SU-DHL-6 (cell line): Measurements from ENCODE around the gene GSG1.

Experiments used
- H2AFZ ChIP-seq: fragments of 200-600 bp; sonication (generic); 2 replicates; pipeline ENCODE4 v1.6.1; 2014; ENCODE audit warnings: low read depth, mild to moderate bottlenecking, moderate library complexity, mixed read lengths, antibody characterized with exemption, low read length; ENCODE audit not compliant: severe bottlenecking
- H3F3A ChIP-seq: fragments of 200-600 bp; shearing (Covaris generic); 2 replicates; pipeline ENCODE4 v1.6.0; 2016; ENCODE audit warnings: antibody characterized with exemption, mild to moderate bottlenecking; ENCODE audit not compliant: insufficient read depth
- H3K27ac ChIP-seq: fragments of 200-600 bp; sonication (generic); 2 replicates; pipeline ENCODE4 v1.5.1; 2016; ENCODE audit warnings: low read depth, mild to moderate bottlenecking, low read length, moderate library complexity, mixed read lengths
- H3K27me3 ChIP-seq: fragments of 200-600 bp; sonication (generic), shearing (Covaris generic); 2 replicates; pipeline ENCODE4 v1.6.0; 2014; ENCODE audit warnings: mild to moderate bottlenecking, low read length
- H3K36me3 ChIP-seq: fragments of 200-600 bp; sonication (generic); 2 replicates; pipeline ENCODE4 v1.6.1; 2014; ENCODE audit warnings: mild to moderate bottlenecking, low read length, mixed read lengths
- H3K4me2 ChIP-seq: fragments of 300-600, 200-600 bp; shearing (Covaris generic), sonication (generic); 2 replicates; pipeline ENCODE4 v1.6.0; 2014; ENCODE audit warnings: low read length, low read depth, mild to moderate bottlenecking; ENCODE audit not compliant: poor library complexity, severe bottlenecking
- H3K4me3 ChIP-seq: fragments of 200-600 bp; sonication (generic); 2 replicates; pipeline ENCODE4 v1.5.1; 2014; ENCODE audit warnings: antibody characterized with exemption, low read length, mild to moderate bottlenecking, mixed read lengths; ENCODE audit not compliant: insufficient read depth, poor library complexity, severe bottlenecking
- H3K79me2 ChIP-seq: fragments of 200-600 bp; sonication (generic); 2 replicates; pipeline ENCODE4 v1.6.1; 2014; ENCODE audit warnings: mild to moderate bottlenecking, low read length, moderate library complexity; ENCODE audit not compliant: insufficient read depth
- H3K9ac ChIP-seq: fragments of 200-600 bp; sonication (generic); 2 replicates; pipeline ENCODE4 v1.7.0; 2014; ENCODE audit warnings: mild to moderate bottlenecking, low read length
- H3K9me2 ChIP-seq: fragments of 200-600 bp; sonication (generic); replicated peaks from 2 replicates; pipeline ENCODE4 v1.6.1; 2014; ENCODE audit warnings: low read length; ENCODE audit not compliant: insufficient read depth
- H3K9me3 ChIP-seq: fragments of 200-600 bp; sonication (generic); 2 replicates; pipeline ENCODE4 v1.6.1; 2014; ENCODE audit warnings: low read length, mixed read lengths; ENCODE audit not compliant: insufficient read depth
- H4K20me1 ChIP-seq: fragments of 200-600 bp; sonication (generic); 2 replicates; pipeline ENCODE4 v1.6.1; 2014; ENCODE audit warnings: low read depth, mild to moderate bottlenecking, antibody characterized with exemption, low read length, moderate library complexity, mixed read lengths
- EZH2phosphoT487 ChIP-seq: fragments of 200-600 bp; sonication (generic), shearing (Covaris generic); conservative IDR thresholded peaks from 2 replicates; pipeline ENCODE4 v1.6.1; 2018; ENCODE audit warnings: mild to moderate bottlenecking, antibody characterized with exemption, low read length, moderate library complexity, mixed read lengths
- TF ChIP-seq, protein P1 (sequence below): fragments of 200-600 bp; sonication (generic); IDR thresholded peaks from one replicate; pipeline ENCODE4 v1.5.1; 2017; ENCODE audit warnings: antibody characterized with exemption, mild to moderate bottlenecking, low read length, moderate library complexity; ENCODE audit not compliant: insufficient read depth, poor library complexity, severe bottlenecking

GSG1 gene

DNA sequence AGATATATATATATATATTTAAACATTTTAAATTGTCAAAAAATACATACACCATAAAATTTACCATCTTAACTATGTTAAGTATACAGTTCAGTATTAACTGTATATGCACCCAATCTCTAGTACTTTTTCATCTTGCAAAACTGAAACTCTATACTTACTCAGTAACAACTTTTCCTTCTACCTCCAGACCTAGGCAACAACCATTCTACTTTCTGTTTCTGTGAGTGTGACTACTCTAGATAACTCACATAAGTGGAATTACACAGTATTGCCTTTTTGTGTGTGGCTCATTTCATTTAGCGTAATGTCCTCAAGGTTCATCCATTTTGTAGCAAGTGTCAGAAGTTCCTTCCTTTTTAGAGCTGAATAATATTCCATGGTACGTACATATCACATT, 51.0 kb downstream of the GSG1 start:
- Histone ChIP-seq H2AFZ (no peak overlapping the region), H4K20me1 (no peaks in the 10 kb centered on the region), H3K4me3 (no peak overlapping the region), H3K27me3 (no peaks in the 10 kb centered on the region), H3K9me3 (no peaks in the 10 kb centered on the region), H3K79me2 (no peaks in the 10 kb centered on the region), H3K4me2 (no peak overlapping the region), H3K27ac (no peak overlapping the region), H3K9me2 (no peaks in the 10 kb centered on the region), H3F3A (no peaks in the 10 kb centered on the region), H3K36me3 (no peaks in the 10 kb centered on the region), H3K9ac (no peak overlapping the region)
- no peak for TF ChIP-seq EZH2phosphoT487
- TF ChIP-seq, protein P1, sequence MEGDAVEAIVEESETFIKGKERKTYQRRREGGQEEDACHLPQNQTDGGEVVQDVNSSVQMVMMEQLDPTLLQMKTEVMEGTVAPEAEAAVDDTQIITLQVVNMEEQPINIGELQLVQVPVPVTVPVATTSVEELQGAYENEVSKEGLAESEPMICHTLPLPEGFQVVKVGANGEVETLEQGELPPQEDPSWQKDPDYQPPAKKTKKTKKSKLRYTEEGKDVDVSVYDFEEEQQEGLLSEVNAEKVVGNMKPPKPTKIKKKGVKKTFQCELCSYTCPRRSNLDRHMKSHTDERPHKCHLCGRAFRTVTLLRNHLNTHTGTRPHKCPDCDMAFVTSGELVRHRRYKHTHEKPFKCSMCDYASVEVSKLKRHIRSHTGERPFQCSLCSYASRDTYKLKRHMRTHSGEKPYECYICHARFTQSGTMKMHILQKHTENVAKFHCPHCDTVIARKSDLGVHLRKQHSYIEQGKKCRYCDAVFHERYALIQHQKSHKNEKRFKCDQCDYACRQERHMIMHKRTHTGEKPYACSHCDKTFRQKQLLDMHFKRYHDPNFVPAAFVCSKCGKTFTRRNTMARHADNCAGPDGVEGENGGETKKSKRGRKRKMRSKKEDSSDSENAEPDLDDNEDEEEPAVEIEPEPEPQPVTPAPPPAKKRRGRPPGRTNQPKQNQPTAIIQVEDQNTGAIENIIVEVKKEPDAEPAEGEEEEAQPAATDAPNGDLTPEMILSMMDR = no peak

DNA sequence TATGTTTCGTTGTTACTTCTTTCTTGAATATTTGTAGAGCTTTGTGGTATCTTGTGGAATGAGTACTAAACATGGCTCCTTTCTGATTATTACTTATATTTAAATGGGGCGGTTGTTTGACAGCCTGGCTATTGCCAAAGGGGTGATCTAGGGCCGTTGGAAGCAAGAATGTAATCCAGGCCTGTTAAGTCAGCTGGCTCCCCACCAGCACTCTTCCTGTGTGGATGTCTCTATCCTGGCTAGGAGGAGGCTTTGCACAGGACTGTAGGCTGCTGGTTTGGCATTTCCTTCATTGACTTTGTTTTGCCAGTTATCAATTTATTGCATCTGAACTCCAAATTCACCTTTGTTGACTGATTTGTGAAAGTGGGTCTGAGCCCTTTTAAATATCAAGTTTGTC, 53.7 kb downstream of the GSG1 start:
- no peak overlapping the region for H2AFZ ChIP-seq
- H3K79me2 ChIP-seq = no peaks in the 10 kb centered on the region

DNA sequence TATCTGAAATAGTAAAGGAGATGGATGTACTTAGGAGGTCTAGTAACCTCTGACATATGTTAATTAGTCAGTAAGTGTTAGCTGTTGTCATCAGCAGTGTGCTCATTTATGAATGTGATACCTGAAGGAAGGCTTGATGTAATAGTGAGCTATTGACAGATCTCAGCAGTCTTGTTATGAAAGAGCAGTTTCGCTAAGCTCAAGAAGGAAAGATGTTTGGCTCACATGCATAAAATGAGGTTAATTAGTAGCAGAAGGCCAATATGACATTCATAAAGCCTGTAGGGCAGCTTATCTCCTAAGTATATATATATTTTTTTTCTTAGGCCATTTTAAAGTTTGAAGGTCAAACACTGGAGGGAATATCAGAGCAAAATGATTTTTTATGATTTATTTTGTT, 56.5 kb downstream of the GSG1 start:
- H3K27me3 ChIP-seq = no peaks in the 10 kb centered on the region
- H3K27ac ChIP-seq = no peak overlapping the region
- no peaks in the 10 kb centered on the region for H3F3A ChIP-seq
- H2AFZ ChIP-seq = no peak overlapping the region
- no peak overlapping the region for H3K9ac ChIP-seq
- TF ChIP-seq, protein P1 = no peak
- H3K79me2 ChIP-seq = no peaks in the 10 kb centered on the region
- no peaks in the 10 kb centered on the region for H3K36me3 ChIP-seq
- H3K4me2 ChIP-seq = no peak overlapping the region
- H3K9me3 ChIP-seq = no peaks in the 10 kb centered on the region
- H3K4me3 ChIP-seq = no peak overlapping the region
- no peaks in the 10 kb centered on the region for H4K20me1 ChIP-seq
- H3K9me2 ChIP-seq = no peaks in the 10 kb centered on the region

More for the DNA sequence above, 53.7 kb downstream of the GSG1 start:
- Histone ChIP-seq H3K9ac (no peak overlapping the region), H3K4me2 (no peak overlapping the region), H3K4me3 (no peak overlapping the region), H4K20me1 (no peaks in the 10 kb centered on the region), H3K9me3 (no peaks in the 10 kb centered on the region), H3K9me2 (no peaks in the 10 kb centered on the region), H3K27ac (no peak overlapping the region), H3F3A (no peaks in the 10 kb centered on the region), H3K27me3 (no peaks in the 10 kb centered on the region), H3K36me3 (no peaks in the 10 kb centered on the region)
- no peak for TF ChIP-seq EZH2phosphoT487
- TF ChIP-seq, protein P1 = no peak

DNA sequence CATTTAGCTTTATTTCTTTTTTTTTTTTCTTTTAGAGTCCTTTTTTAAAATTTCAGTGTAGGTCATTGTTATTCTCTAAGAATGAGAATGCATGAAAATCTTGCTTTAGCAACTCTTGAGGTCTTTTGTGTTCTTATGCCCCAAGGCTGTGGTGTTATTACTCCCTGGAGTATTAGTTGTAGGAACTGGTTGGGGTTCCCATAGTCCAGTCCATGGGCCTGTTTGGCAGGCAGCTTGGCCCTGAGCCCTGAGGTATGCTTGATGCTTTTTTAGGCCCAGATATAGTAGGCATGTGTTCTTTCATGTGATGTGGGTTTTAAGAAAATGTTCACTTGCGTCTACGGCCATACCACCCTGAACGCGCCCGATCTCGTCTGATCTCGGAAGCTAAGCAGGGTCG, 57.7 kb downstream of the GSG1 start:
- Histone ChIP-seq H3K9me2 (no peaks in the 10 kb centered on the region), H3K79me2 (no peaks in the 10 kb centered on the region), H3K4me2 (no peak overlapping the region), H3K9me3 (no peaks in the 10 kb centered on the region), H3F3A (no peaks in the 10 kb centered on the region), H3K9ac (no peak overlapping the region), H3K27me3 (no peaks in the 10 kb centered on the region), H3K27ac (no peak overlapping the region), H3K4me3 (no peak overlapping the region), H2AFZ (no peak overlapping the region), H4K20me1 (no peaks in the 10 kb centered on the region), H3K36me3 (no peaks in the 10 kb centered on the region)
- TF ChIP-seq, protein P1 = no peak
- no peak for TF ChIP-seq EZH2phosphoT487
